Measurements from ENCODE around the gene KCNMB4.

Gene KCNMB4

GRCh38 chr12:70365648-70366518, at the start of gene KCNMB4:
Gene KCNMB4 (plus strand): TSS chr12:70366290. CDS start chr12:70366735, 445 bp downstream.
- DNase-seq: no peak

- no peak for DNase-seq
Observed at GRCh38 chr12:70317781-70318180, 48.3 kb upstream of the KCNMB4 start.

- no peak for DNase-seq
Observed at GRCh38 chr12:70319605-70320004, 46.5 kb upstream of the KCNMB4 start.

- DNase-seq: no peak
Observed at GRCh38 chr12:70321191-70321590, 44.9 kb upstream of the KCNMB4 start.

- no peak for DNase-seq
Observed at GRCh38 chr12:70327541-70327940, 38.5 kb upstream of the KCNMB4 start.

GRCh38 chr12:70329728-70330127, 36.4 kb upstream of the KCNMB4 start:
- DNase-seq: no peak

- DNase-seq: no peak
Observed at GRCh38 chr12:70330158-70330557, 35.9 kb upstream of the KCNMB4 start.

GRCh38 chr12:70332236-70332635, 33.9 kb upstream of the KCNMB4 start:
- no peak for DNase-seq

GRCh38 chr12:70334742-70335141, 31.3 kb upstream of the KCNMB4 start:
- DNase-seq: no peak

GRCh38 chr12:70338531-70338930, 27.6 kb upstream of the KCNMB4 start:
- no peak for DNase-seq

- no peak for DNase-seq
Observed at GRCh38 chr12:70351076-70351475, 15.0 kb upstream of the KCNMB4 start.

GRCh38 chr12:70353780-70354660, 12.1 kb upstream of the KCNMB4 start:
- DNase-seq: no peak

GRCh38 chr12:70354787-70355186, 11.3 kb upstream of the KCNMB4 start:
- DNase-seq: no peak

GRCh38 chr12:70355972-70356371, 10.1 kb upstream of the KCNMB4 start:
- no peak for DNase-seq

GRCh38 chr12:70359458-70360197, 6.5 kb upstream of the KCNMB4 start:
- DNase-seq: no peak

- no peak for DNase-seq
Observed at GRCh38 chr12:70360218-70360617, 5.9 kb upstream of the KCNMB4 start.

GRCh38 chr12:70364695-70365397, 1.2 kb upstream of the KCNMB4 start:
- DNase-seq: no peak

- DNase-seq: no peak
Observed at GRCh38 chr12:70365398-70365647, 767 bp upstream of the KCNMB4 start.

GRCh38 chr12:70366581-70367257, 629 bp downstream of the KCNMB4 start:
- DNase-seq: no peak

- DNase-seq: no peak
Observed at GRCh38 chr12:70367258-70368141, 1.4 kb downstream of the KCNMB4 start.

- DNase-seq: no peak
Observed at GRCh38 chr12:70372881-70373280, 6.8 kb downstream of the KCNMB4 start.

Measured in NCI-H2029 treated with DMSO at 0.1 percent for 48 hours (cell line).